Measurements from ENCODE around the gene JAK2. TPM values are rescaled to one million over a fixed set of nuclear protein-coding genes. Genes with fewer than 3 reads are reported as not detected.
A peak's percentile ranks its signal among the peaks of the same experiment; 100 is the strongest.
"Not testable (repeated sequence)": the region's sequence is repeated elsewhere in the genome, so short reads cannot be mapped to it uniquely, and the experiment has no call there.

The JAK2 gene
- total and polyA plus RNA-seq, 5 donors from 2014 or later = 6.8 to 19.5 (median 6.8) TPM

DNA sequence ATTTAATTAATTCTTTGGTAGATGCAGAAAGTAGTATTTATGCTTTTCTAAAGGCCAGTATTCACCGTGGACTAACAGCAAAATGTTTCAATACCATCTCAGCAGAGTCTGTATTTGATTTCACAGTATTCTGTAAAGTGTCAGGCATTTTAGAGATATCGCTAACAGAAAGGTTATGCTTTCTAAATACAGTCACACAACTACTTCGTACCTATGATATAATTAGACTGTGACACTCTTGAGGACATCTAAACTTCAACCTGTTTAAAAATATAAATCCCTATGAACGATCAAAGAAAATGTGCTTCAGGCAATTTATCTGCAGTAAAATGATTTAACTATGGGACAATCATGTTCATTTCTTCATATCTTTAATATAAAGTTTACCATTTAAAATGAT is 41.7 kb upstream of the JAK2 start:
- H3K27me3 ChIP-seq (ENCODE audit: control insufficient read depth, insufficient read depth, low read length) = no peaks in the 10 kb centered on the region
- H3K27ac ChIP-seq (ENCODE audit: insufficient read depth, low read length, poor library complexity, severe bottlenecking) = no peak overlapping the region
- no peak overlapping the region for H3K4me3 ChIP-seq (ENCODE audit: low read depth, low read length)
- Mint-ChIP-seq H3K9me3 (peaks cover 0 to 2% (median 0%) of the 10 kb centered on the region in 7 donors), H3K27ac (no peak overlapping the region), H3K4me3 (no peak overlapping the region), H3K27me3 (no peaks in the 10 kb centered on the region), H3K4me1 (peaks cover 4 to 16% (median 7%) of the 10 kb centered on the region in 4 donors), H3K36me3 (no peaks in the 10 kb centered on the region)
- no peak for DNase-seq
- H3K4me1 ChIP-seq (ENCODE audit: control insufficient read depth, insufficient read depth, low read length, poor library complexity, severe bottlenecking) = no peaks in the 10 kb centered on the region
- no peaks in the 10 kb centered on the region for H3K9me3 ChIP-seq (ENCODE audit: control insufficient read depth in 2 of 2, low read length in 2 of 2)
- ATAC-seq (ENCODE audit: low read depth in 2 of 2) = no peak
- no peaks in the 10 kb centered on the region for H3K36me3 ChIP-seq (ENCODE audit: control insufficient read depth, insufficient read depth, low read length)

DNA sequence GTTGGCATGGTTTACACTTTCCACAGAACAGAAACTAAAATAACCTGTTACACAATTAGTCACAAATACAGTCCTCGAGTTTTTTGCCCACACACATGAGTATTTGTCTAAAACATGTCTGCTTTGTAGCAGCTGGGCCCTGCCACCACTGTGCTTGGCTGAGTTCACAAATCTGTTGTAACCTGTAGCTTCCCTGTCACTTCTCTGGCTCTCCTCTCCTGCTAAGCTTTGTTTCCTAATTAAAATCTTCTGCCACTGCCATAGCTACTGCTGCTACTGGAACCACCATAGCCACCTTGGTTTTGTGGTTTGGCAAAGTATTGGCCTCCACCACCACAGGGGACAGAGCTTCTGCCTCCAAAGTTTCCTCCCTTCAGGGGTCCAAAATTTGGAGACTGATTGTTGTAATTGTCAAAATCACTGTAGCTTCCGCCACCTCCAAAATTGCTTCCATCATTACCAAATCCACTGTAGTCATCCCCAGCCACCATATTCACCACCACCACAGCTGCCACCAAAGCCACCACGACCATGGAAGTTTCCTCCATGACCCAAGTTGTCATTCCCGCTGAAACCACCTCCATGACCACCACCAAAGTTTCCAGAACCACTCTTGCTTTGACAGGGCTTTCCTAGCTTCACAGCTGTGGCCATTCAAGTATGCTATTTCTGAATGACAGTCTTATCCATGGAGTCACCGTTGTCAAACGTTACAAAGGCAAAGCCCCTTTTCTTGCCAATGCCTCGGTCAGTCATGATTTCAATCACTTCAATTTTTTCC is 40.5 kb upstream of the JAK2 start:
- not testable (repeated sequence) for H3K4me1 Mint-ChIP-seq; H3K9me3 Mint-ChIP-seq; H3K4me1 ChIP-seq (ENCODE audit: control insufficient read depth, insufficient read depth, low read length, poor library complexity, severe bottlenecking); H3K4me3 Mint-ChIP-seq; H3K27me3 Mint-ChIP-seq; ATAC-seq (ENCODE audit: low read depth in 2 of 2); H3K9me3 ChIP-seq (ENCODE audit: control insufficient read depth in 2 of 2, low read length in 2 of 2); H3K27me3 ChIP-seq (ENCODE audit: control insufficient read depth, insufficient read depth, low read length); H3K4me3 ChIP-seq (ENCODE audit: low read depth, low read length); H3K36me3 Mint-ChIP-seq; H3K36me3 ChIP-seq (ENCODE audit: control insufficient read depth, insufficient read depth, low read length); H3K27ac ChIP-seq (ENCODE audit: insufficient read depth, low read length, poor library complexity, severe bottlenecking)
- peak overlapping the region in 1 of 3 donors; percentile 81 for H3K27ac Mint-ChIP-seq
- peak in 1 of 3 donors; percentile 46 for DNase-seq

DNA sequence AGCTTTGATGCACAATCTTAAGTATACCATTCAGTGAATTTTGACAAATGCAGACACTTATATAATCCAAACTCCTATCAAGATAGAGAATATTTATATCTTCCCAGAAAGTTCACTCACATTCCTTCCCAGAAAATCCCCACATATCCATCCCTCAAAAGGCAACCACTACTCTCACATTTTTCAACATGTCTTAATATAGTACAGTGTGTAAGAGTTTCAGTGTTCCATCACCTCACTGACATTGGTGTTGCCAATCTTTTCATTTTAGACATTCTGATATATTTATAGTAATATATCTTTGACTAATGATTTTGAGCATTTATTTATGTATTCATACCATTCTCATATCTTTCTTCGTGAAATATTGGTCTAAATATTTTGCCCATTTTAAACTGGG is 38.1 kb upstream of the JAK2 start:
- no peak overlapping the region for H3K27ac Mint-ChIP-seq
- no peaks in the 10 kb centered on the region for H3K27me3 ChIP-seq (ENCODE audit: control insufficient read depth, insufficient read depth, low read length)
- H3K9me3 Mint-ChIP-seq = peaks cover 0 to 2% (median 0%) of the 10 kb centered on the region in 7 donors

DNA sequence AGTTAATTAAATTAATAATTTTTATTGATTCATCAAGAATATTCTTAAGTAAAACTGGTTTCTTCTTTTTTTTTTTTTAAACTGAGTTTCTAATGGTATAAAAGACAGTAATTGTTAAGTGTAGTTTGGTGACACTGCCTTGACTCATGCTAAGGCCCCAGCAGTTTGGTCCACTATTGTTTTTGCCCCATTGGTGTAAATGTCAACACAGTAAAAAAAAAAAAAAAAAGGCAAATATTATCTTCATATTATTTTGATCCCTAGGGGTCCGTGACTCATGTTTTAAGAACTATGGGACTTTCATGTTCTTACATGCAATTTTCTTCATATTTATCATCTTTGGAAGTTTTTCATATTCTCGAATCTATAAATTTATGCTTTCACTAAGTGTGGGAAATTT is 29.2 kb upstream of the JAK2 start:
- H3K27ac ChIP-seq (ENCODE audit: insufficient read depth, low read length, poor library complexity, severe bottlenecking) = no peak overlapping the region
- H3K9me3 ChIP-seq (ENCODE audit: control insufficient read depth in 2 of 2, low read length in 2 of 2) = no peaks in the 10 kb centered on the region
- ATAC-seq (ENCODE audit: low read depth in 2 of 2) (no peak), DNase-seq (no peak)
- no peak overlapping the region for H3K27ac Mint-ChIP-seq
- H3K4me3 Mint-ChIP-seq = no peak overlapping the region
- no peaks in the 10 kb centered on the region for H3K4me1 Mint-ChIP-seq
- no peaks in the 10 kb centered on the region for H3K27me3 ChIP-seq (ENCODE audit: control insufficient read depth, insufficient read depth, low read length)
- no peaks in the 10 kb centered on the region for H3K9me3 Mint-ChIP-seq
- no peaks in the 10 kb centered on the region for H3K36me3 ChIP-seq (ENCODE audit: control insufficient read depth, insufficient read depth, low read length)
- H3K27me3 Mint-ChIP-seq = no peaks in the 10 kb centered on the region
- no peaks in the 10 kb centered on the region for H3K36me3 Mint-ChIP-seq
- no peaks in the 10 kb centered on the region for H3K4me1 ChIP-seq (ENCODE audit: control insufficient read depth, insufficient read depth, low read length, poor library complexity, severe bottlenecking)
- no peak overlapping the region for H3K4me3 ChIP-seq (ENCODE audit: low read depth, low read length)

More for the DNA sequence above, 38.1 kb upstream of the JAK2 start:
- ATAC-seq (ENCODE audit: low read depth in 2 of 2) (no peak), DNase-seq (no peak)
- H3K36me3 Mint-ChIP-seq = no peaks in the 10 kb centered on the region
- no peak overlapping the region for H3K4me3 Mint-ChIP-seq
- H3K27ac ChIP-seq (ENCODE audit: insufficient read depth, low read length, poor library complexity, severe bottlenecking) = no peak overlapping the region
- no peaks in the 10 kb centered on the region for H3K4me1 ChIP-seq (ENCODE audit: control insufficient read depth, insufficient read depth, low read length, poor library complexity, severe bottlenecking)
- H3K27me3 Mint-ChIP-seq = no peaks in the 10 kb centered on the region
- H3K9me3 ChIP-seq (ENCODE audit: control insufficient read depth in 2 of 2, low read length in 2 of 2) = no peaks in the 10 kb centered on the region
- no peaks in the 10 kb centered on the region for H3K36me3 ChIP-seq (ENCODE audit: control insufficient read depth, insufficient read depth, low read length)
- H3K4me1 Mint-ChIP-seq = no peaks in the 10 kb centered on the region
- no peak overlapping the region for H3K4me3 ChIP-seq (ENCODE audit: low read depth, low read length)

DNA sequence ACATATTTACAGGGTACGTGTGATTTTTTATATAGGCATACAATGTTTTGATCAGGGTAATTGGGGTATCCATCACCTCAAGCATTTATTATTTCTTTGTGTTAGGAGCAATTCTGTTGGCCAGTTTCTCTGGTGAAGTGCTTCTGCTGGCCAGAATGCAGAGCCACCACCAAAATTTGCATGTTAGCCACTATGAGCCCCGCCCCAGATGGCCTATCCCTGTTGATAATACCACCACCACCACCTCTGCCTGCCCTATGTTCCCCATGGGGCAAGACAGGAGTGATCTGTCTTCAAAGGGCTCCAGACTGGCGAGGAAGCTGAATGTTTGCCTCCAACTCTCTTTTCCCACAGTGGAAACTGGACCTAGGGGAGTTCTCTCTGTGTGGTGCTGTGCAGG is 26.0 kb upstream of the JAK2 start:
- no peak overlapping the region for H3K27ac ChIP-seq (ENCODE audit: insufficient read depth, low read length, poor library complexity, severe bottlenecking)
- H3K4me1 Mint-ChIP-seq = no peaks in the 10 kb centered on the region
- H3K4me3 ChIP-seq (ENCODE audit: low read depth, low read length) = no peak overlapping the region
- no peak overlapping the region for H3K27ac Mint-ChIP-seq
- no peaks in the 10 kb centered on the region for H3K9me3 ChIP-seq (ENCODE audit: control insufficient read depth in 2 of 2, low read length in 2 of 2)
- DNase-seq (no peak), ATAC-seq (ENCODE audit: low read depth in 2 of 2) (no peak)
- no peak overlapping the region for H3K4me3 Mint-ChIP-seq
- H3K4me1 ChIP-seq (ENCODE audit: control insufficient read depth, insufficient read depth, low read length, poor library complexity, severe bottlenecking) = no peaks in the 10 kb centered on the region
- H3K27me3 ChIP-seq (ENCODE audit: control insufficient read depth, insufficient read depth, low read length) = no peaks in the 10 kb centered on the region
- H3K9me3 Mint-ChIP-seq = peaks cover 0 to 10% (median 0%) of the 10 kb centered on the region in 7 donors
- H3K36me3 ChIP-seq (ENCODE audit: control insufficient read depth, insufficient read depth, low read length) = no peaks in the 10 kb centered on the region
- peaks cover 4% of the 10 kb centered on the region for H3K36me3 Mint-ChIP-seq
- H3K27me3 Mint-ChIP-seq = peaks cover 5% of the 10 kb centered on the region

DNA sequence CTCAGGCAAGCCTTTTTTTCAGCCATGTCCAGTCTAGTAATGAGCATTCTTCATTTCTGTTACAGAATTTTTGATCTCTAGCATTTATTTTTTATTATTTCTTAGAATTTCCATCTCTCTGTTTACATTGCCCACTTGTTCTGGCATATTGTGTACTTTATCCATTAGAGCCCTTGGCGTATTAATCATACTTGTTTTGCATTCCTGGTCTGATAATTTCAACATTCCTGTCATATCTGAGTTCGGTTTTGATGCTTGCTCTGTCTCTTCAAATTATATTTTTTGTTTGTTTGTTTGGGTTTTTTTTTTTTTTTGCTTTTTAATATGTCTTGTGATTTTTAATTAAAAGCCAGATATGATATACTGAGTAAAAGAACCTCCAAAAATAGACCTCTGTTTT is 23.0 kb upstream of the JAK2 start:
- Mint-ChIP-seq H3K9me3 (peaks cover 0 to 12% (median 2%) of the 10 kb centered on the region in 7 donors), H3K36me3 (peaks cover 4% of the 10 kb centered on the region), H3K27me3 (peaks cover 5% of the 10 kb centered on the region), H3K4me1 (peaks cover 0 to 8% (median 3%) of the 10 kb centered on the region in 4 donors), H3K4me3 (no peak overlapping the region), H3K27ac (no peak overlapping the region)
- Histone ChIP-seq H3K27me3 (ENCODE audit: control insufficient read depth, insufficient read depth, low read length) (no peaks in the 10 kb centered on the region), H3K9me3 (ENCODE audit: control insufficient read depth in 2 of 2, low read length in 2 of 2) (no peaks in the 10 kb centered on the region), H3K4me3 (ENCODE audit: low read depth, low read length) (no peak overlapping the region), H3K4me1 (ENCODE audit: control insufficient read depth, insufficient read depth, low read length, poor library complexity, severe bottlenecking) (no peaks in the 10 kb centered on the region), H3K27ac (ENCODE audit: insufficient read depth, low read length, poor library complexity, severe bottlenecking) (no peak overlapping the region), H3K36me3 (ENCODE audit: control insufficient read depth, insufficient read depth, low read length) (no peaks in the 10 kb centered on the region)
- DNase-seq (no peak), ATAC-seq (ENCODE audit: low read depth in 2 of 2) (no peak)

DNA sequence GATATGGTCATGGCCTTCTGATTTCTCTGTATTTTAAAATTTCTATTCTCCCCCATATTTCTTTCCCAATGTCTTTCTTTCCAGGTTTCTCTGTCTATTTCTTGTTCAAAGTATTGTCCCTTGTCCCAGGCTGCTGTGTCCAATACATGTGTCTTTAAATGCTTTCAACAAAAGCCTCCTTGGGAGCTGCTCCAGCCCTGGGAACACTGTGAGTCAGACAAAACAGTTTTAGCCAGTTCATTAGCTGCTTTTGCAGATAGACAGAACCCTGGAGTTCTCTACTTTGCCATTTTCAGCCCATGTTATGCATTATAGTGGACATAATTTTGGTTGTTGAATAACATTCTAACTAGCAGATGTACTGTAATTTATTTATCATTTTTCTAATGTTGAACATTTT is 20.5 kb upstream of the JAK2 start:
- H3K4me1 Mint-ChIP-seq = peaks cover 0 to 11% (median 3%) of the 10 kb centered on the region in 4 donors
- Histone ChIP-seq H3K4me1 (ENCODE audit: control insufficient read depth, insufficient read depth, low read length, poor library complexity, severe bottlenecking) (no peaks in the 10 kb centered on the region), H3K4me3 (ENCODE audit: low read depth, low read length) (no peak overlapping the region), H3K9me3 (ENCODE audit: control insufficient read depth in 2 of 2, low read length in 2 of 2) (no peaks in the 10 kb centered on the region), H3K27me3 (ENCODE audit: control insufficient read depth, insufficient read depth, low read length) (no peaks in the 10 kb centered on the region), H3K36me3 (ENCODE audit: control insufficient read depth, insufficient read depth, low read length) (no peaks in the 10 kb centered on the region), H3K27ac (ENCODE audit: insufficient read depth, low read length, poor library complexity, severe bottlenecking) (no peak overlapping the region)
- peaks cover 4% of the 10 kb centered on the region for H3K36me3 Mint-ChIP-seq
- peaks cover 0 to 12% (median 2%) of the 10 kb centered on the region in 7 donors for H3K9me3 Mint-ChIP-seq
- DNase-seq = no peak
- H3K4me3 Mint-ChIP-seq = no peak overlapping the region
- no peak for ATAC-seq (ENCODE audit: low read depth in 2 of 2)
- H3K27me3 Mint-ChIP-seq = peaks cover 5% of the 10 kb centered on the region
- H3K27ac Mint-ChIP-seq = no peak overlapping the region

DNA sequence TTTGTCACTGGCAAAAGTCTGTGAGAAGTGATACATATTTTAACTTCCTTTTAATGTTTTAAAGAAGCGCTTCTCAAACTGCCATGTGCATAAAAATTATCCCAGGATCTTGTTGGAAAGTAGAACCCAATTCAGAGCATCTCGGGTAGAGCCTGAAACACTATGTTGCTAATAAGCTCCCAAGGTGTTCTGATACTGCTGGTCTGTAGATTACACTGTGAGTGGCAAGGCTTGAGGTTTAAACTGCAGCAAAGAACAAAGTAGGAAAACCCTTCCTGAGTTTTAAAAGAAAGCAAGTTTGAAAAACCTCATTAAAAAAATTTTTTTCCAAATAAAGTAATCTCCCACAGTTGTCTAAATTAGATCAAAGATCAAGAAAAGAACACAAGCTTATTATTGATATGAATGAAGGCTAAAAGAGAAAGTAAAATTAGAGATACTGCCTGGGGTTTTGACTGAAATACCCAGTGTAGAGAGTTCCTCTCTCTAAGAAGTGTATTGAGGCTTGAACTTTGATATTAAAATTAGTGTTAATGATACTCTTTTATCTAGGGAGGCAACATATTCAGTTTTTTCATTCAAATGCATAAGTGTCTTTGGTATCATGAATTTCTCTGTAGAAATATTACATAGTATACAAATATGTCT is 19.8 kb upstream of the JAK2 start:
- Histone ChIP-seq H3K4me1 (ENCODE audit: control insufficient read depth, insufficient read depth, low read length, poor library complexity, severe bottlenecking) (no peaks in the 10 kb centered on the region), H3K36me3 (ENCODE audit: control insufficient read depth, insufficient read depth, low read length) (no peaks in the 10 kb centered on the region), H3K4me3 (ENCODE audit: low read depth, low read length) (no peak overlapping the region), H3K9me3 (ENCODE audit: control insufficient read depth in 2 of 2, low read length in 2 of 2) (no peaks in the 10 kb centered on the region), H3K27me3 (ENCODE audit: control insufficient read depth, insufficient read depth, low read length) (no peaks in the 10 kb centered on the region), H3K27ac (ENCODE audit: insufficient read depth, low read length, poor library complexity, severe bottlenecking) (no peak overlapping the region)
- no peak overlapping the region for H3K4me3 Mint-ChIP-seq
- ATAC-seq (ENCODE audit: low read depth in 2 of 2) = no peak
- peaks cover 0 to 12% (median 2%) of the 10 kb centered on the region in 7 donors for H3K9me3 Mint-ChIP-seq
- H3K27ac Mint-ChIP-seq = no peak overlapping the region
- H3K36me3 Mint-ChIP-seq = peaks cover 4% of the 10 kb centered on the region
- peaks cover 0 to 11% (median 3%) of the 10 kb centered on the region in 4 donors for H3K4me1 Mint-ChIP-seq
- DNase-seq = no peak
- peaks cover 5% of the 10 kb centered on the region for H3K27me3 Mint-ChIP-seq
